Activated B cell treated with CpG ODN at 0.5 μM for 24 hours (primary cell): ENCODE data around the gene CDC27. TPM values are rescaled to one million over a fixed set of nuclear protein-coding genes. Genes with fewer than 3 reads are reported as not detected.

Source experiments
- ATAC-seq: fragments of 200-7000 bp; cut with Tn5 transposase; one replicate; pipeline ENCODE4 v1.10.0; 2021; ENCODE audit warnings: low read depth, mild to moderate bottlenecking, moderate library complexity
- CTCF ChIA-PET: fragments of 350-600 bp; sonication (Branson Sonifier 250); formaldehyde crosslinking; loops from one replicate; lab custom pipeline; 2021; ENCODE audit warnings: antibody characterized with exemption; lab: Charles Lee
- POLR2A ChIA-PET: fragments of 350-600 bp; sonication (Branson Sonifier 250); formaldehyde crosslinking; loops from one replicate; lab custom pipeline; 2021; ENCODE audit warnings: antibody characterized with exemption; lab: Charles Lee
- DNase-seq: peaks from one replicate; pipeline ENCODE4 v3.0.0; 2022
- H3K27ac Mint-ChIP-seq: one replicate; pipeline ENCODE4 v1.8.0; 2020; ENCODE audit warnings: mixed read lengths
- H3K27me3 Mint-ChIP-seq: one replicate; pipeline ENCODE4 v1.8.0; 2021; ENCODE audit warnings: mixed read lengths
- H3K36me3 Mint-ChIP-seq: one replicate; pipeline ENCODE4 v1.8.0; 2021; ENCODE audit warnings: low read depth, mixed read lengths
- H3K4me1 Mint-ChIP-seq: one replicate; pipeline ENCODE4 v1.8.0; 2021; ENCODE audit warnings: mixed read lengths
- H3K4me3 Mint-ChIP-seq: one replicate; pipeline ENCODE4 v1.8.0; 2020; ENCODE audit warnings: mild to moderate bottlenecking, mixed read lengths
- H3K9me3 Mint-ChIP-seq: one replicate; pipeline ENCODE4 v1.8.0; 2020; ENCODE audit warnings: mixed read lengths
- intact Hi-C: fragments of 100-400 bp; cut with micrococcal nuclease; formaldehyde crosslinking; loops from one replicate; pipeline ENCODE4 v1.15.1; 2024
- total RNA-seq: library from RNA; stranded (reverse); gene quantifications from 2 replicates; pipeline ENCODE4 v1.2.3, GENCODE V29; 2022
- TF ChIP-seq, protein P1 (sequence below): fragments of 200-600 bp; IDR thresholded peaks from one replicate; pipeline ENCODE4 v1.8.0; 2022; ENCODE audit warnings: antibody characterized with exemption, mild to moderate bottlenecking

The CDC27 gene
- total RNA-seq, 1 donor from 2014 or later: 72.5 TPM

DNA sequence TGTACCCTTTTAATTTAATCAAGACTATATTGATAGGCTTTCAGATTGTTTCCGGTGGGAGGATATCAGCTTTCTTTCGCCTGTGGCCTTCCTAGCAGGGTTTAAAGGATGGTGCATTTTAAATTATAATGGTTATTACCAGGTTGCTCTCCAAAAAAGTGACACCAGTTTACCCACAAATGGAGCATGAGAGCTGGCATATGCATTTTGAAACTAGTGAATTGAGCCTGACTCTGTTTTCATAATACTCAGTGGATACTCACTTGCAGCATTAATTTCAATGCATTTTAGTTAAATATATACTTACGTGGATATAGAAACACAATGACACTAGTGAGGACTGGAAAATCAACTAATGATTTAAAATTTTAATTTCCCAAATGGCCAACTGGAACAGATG, 25.8 kb upstream of the CDC27 start:
- ATAC-seq: no peak
- no peak overlapping the region for H3K4me3 Mint-ChIP-seq
- ChIA-PET CTCF (no interaction called here), POLR2A (no interaction called here)
- intact Hi-C loops: no loop called here
- H3K27me3 Mint-ChIP-seq: no peaks in the 10 kb centered on the region
- H3K36me3 Mint-ChIP-seq: no peaks in the 10 kb centered on the region
- no peak for DNase-seq
- H3K27ac Mint-ChIP-seq: no peak overlapping the region
- no peaks in the 10 kb centered on the region for H3K9me3 Mint-ChIP-seq
- TF ChIP-seq, protein P1, sequence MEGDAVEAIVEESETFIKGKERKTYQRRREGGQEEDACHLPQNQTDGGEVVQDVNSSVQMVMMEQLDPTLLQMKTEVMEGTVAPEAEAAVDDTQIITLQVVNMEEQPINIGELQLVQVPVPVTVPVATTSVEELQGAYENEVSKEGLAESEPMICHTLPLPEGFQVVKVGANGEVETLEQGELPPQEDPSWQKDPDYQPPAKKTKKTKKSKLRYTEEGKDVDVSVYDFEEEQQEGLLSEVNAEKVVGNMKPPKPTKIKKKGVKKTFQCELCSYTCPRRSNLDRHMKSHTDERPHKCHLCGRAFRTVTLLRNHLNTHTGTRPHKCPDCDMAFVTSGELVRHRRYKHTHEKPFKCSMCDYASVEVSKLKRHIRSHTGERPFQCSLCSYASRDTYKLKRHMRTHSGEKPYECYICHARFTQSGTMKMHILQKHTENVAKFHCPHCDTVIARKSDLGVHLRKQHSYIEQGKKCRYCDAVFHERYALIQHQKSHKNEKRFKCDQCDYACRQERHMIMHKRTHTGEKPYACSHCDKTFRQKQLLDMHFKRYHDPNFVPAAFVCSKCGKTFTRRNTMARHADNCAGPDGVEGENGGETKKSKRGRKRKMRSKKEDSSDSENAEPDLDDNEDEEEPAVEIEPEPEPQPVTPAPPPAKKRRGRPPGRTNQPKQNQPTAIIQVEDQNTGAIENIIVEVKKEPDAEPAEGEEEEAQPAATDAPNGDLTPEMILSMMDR: no peak
- H3K4me1 Mint-ChIP-seq: peaks cover 30% of the 10 kb centered on the region

DNA sequence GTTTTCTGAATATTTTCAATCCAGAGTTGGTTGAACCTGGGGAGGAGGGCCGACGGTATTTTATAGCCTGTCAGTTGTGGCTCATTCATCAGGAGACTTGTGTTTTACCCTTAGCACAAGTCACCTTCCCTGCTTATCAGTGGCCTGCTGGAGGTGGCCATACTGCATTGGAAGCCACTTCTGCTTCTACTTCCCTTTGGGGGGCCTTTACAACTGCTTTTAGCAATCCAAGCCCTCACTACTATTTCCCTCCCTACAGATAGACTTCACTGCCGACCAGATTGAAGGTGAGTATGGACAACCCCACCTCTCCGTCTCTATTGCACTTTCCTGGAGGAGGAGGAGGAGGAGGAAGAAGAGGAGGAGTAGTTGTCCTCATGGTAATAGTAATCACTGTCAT, 24.4 kb upstream of the CDC27 start:
- Mint-ChIP-seq H3K36me3 (no peaks in the 10 kb centered on the region), H3K27ac (no peak overlapping the region), H3K4me1 (peaks cover 31% of the 10 kb centered on the region), H3K4me3 (no peak overlapping the region), H3K9me3 (no peaks in the 10 kb centered on the region), H3K27me3 (no peaks in the 10 kb centered on the region)
- TF ChIP-seq, protein P1: no peak
- ChIA-PET POLR2A (no interaction called here), CTCF (no interaction called here)
- DNase-seq: no peak
- intact Hi-C loops: no loop called here
- ATAC-seq: no peak

DNA sequence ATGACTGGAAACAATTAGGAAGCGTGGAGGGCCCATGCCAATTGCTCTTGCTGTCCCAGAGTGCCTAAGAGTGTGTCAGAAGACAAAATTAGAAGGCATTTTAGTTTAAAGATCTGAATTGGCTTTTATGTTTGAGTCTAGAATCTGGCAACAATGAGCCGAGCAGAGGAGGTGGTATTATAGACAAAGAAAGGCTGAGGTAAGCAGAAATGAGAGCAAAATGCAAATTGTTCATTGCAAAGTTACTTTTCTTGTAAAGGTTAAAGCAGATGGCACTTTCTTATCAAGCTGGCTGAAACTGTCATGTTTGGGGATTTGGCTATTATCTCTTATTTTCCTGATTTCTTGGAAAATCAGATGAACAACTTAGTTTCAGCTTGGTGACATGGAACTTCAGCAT, 23.4 kb upstream of the CDC27 start:
- Mint-ChIP-seq H3K36me3 (no peaks in the 10 kb centered on the region), H3K27ac (no peak overlapping the region), H3K9me3 (no peaks in the 10 kb centered on the region), H3K27me3 (no peaks in the 10 kb centered on the region), H3K4me1 (peaks cover 37% of the 10 kb centered on the region), H3K4me3 (no peak overlapping the region)
- ATAC-seq (no peak), DNase-seq (no peak)
- ChIA-PET POLR2A (no interaction called here), CTCF (no interaction called here)
- intact Hi-C loops: no loop called here
- TF ChIP-seq, protein P1: no peak

DNA sequence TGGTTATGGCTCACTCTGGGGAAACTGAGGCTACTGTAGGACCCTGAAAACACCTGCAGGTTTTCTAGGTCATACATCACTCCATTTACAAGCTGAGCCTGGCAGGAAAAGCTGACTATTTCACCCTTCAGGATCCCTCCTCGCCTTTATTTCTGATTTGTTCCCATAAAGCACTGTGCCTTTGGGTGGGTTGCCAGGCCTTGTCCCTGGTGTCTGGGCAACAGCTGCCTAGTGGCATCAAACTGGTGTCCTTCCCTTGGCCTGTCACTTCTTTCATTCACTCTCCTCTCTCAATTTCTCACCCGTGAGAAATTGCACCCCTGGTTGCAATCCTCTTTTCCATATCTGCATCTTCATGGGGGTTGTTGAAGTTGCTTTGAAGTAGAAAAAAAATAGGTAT, 21.7 kb upstream of the CDC27 start:
- TF ChIP-seq, protein P1: no peak
- CTCF ChIA-PET: no interaction called here
- POLR2A ChIA-PET: interaction anchor here (0.9 kb wide), 1 partner anchor 12 kb away, joined by 3 read pairs; no protein-coding TSS in a partner anchor
- H3K4me3 Mint-ChIP-seq: no peak overlapping the region
- H3K4me1 Mint-ChIP-seq: peaks cover 47% of the 10 kb centered on the region
- H3K27ac Mint-ChIP-seq: no peak overlapping the region
- ATAC-seq (no peak), DNase-seq (no peak)
- H3K9me3 Mint-ChIP-seq: no peaks in the 10 kb centered on the region
- intact Hi-C loops: no loop called here
- no peaks in the 10 kb centered on the region for H3K36me3 Mint-ChIP-seq
- no peaks in the 10 kb centered on the region for H3K27me3 Mint-ChIP-seq

DNA sequence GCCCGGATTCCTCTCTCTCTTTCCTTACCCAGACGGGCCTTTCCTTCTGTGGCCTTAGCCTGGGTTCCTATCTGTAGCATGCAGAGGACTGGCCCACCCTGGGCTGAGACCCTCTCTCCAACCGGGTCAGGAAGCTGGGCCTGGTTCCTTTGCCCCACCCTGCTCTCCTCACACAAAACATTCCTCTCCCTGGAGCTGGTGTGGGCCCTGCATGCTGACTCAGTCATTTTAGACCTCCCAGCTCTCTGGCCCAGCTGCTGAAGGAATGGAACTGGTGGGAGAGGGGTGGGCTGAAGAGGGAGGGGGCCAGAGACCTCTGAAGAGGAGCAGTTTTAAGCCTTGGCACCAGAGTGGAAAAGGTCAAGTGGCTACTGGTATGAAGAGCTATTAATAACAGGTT, 21.0 kb upstream of the CDC27 start:
- Mint-ChIP-seq H3K4me3 (no peak overlapping the region), H3K4me1 (peaks cover 54% of the 10 kb centered on the region), H3K27ac (no peak overlapping the region), H3K36me3 (no peaks in the 10 kb centered on the region), H3K27me3 (no peaks in the 10 kb centered on the region), H3K9me3 (no peaks in the 10 kb centered on the region)
- ChIA-PET POLR2A (interaction anchor here (0.9 to 1.1 kb wide), 2 partner anchors 11 to 21 kb away, joined by 3 read pairs; partner anchors contain the start of gene CDC27), CTCF (no interaction called here)
- no peak for ATAC-seq
- TF ChIP-seq, protein P1: no peak
- no peak for DNase-seq
- intact Hi-C loops: no loop called here
